Choroid plexus epithelial cell (primary cell): ENCODE measurements around the gene GJA5.

ENCODE experiments used
- DNase-seq: peaks from one replicate; pipeline ENCODE4 v3.0.0-alpha.2; 2010; ENCODE audit warnings: low read depth
- H3K4me3 ChIP-seq: 2 replicates; pipeline ENCODE4 v1.5.1; 2011; ENCODE audit warnings: low read depth, mild to moderate bottlenecking, control low read depth, low read length, moderate library complexity
- TF ChIP-seq, protein P1 (sequence below): conservative IDR thresholded peaks from 2 replicates; pipeline ENCODE4 v1.5.1; 2011; ENCODE audit warnings: low read depth, mild to moderate bottlenecking, control low read depth, inconsistent platforms, low read length, moderate library complexity

Gene GJA5

DNA sequence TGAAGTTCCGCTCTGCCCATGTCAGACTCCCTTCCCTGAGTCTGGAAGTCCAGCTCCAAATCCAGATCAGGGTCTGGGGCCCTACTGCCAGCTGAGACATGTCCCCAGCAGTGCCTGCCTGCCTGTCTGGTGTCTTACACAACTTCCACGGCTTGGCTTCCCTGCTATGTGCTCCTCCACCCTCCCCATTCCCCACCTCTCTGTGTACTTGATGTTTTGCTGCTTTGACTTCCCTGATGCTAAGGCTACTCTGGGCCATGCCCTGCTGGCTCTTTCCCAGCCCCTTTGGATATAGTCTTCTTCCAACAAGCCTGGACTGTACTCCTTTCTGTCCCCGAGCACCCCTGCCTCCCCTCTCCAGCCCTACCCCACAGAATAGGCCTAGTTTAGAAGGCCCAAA, 7.3 kb downstream of the GJA5 start:
- no peak overlapping the region for H3K4me3 ChIP-seq
- TF ChIP-seq, protein P1, sequence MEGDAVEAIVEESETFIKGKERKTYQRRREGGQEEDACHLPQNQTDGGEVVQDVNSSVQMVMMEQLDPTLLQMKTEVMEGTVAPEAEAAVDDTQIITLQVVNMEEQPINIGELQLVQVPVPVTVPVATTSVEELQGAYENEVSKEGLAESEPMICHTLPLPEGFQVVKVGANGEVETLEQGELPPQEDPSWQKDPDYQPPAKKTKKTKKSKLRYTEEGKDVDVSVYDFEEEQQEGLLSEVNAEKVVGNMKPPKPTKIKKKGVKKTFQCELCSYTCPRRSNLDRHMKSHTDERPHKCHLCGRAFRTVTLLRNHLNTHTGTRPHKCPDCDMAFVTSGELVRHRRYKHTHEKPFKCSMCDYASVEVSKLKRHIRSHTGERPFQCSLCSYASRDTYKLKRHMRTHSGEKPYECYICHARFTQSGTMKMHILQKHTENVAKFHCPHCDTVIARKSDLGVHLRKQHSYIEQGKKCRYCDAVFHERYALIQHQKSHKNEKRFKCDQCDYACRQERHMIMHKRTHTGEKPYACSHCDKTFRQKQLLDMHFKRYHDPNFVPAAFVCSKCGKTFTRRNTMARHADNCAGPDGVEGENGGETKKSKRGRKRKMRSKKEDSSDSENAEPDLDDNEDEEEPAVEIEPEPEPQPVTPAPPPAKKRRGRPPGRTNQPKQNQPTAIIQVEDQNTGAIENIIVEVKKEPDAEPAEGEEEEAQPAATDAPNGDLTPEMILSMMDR = no peak
- no peak for DNase-seq

DNA sequence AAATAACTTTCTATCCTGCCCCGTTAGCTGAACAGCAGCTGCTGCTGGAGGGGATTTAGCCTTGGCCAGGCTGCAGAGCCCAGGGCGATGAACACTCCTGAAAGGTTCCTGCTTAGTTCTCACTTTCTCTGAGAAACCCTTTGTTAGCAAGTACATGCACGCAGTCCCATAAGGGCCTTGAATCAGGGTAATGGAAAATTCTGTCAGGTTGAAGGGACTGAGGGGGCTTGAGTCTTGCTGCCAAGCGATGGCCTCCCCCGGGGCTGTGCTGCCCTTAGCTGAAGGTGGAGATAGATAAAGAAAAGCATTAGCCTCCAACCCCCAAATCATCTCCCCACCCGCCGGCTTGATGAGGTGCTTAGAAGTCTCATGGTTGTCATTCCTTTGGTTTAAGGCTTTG, 7.9 kb downstream of the GJA5 start:
- H3K4me3 ChIP-seq = no peak overlapping the region
- no peak for DNase-seq
- TF ChIP-seq, protein P1 = no peak

DNA sequence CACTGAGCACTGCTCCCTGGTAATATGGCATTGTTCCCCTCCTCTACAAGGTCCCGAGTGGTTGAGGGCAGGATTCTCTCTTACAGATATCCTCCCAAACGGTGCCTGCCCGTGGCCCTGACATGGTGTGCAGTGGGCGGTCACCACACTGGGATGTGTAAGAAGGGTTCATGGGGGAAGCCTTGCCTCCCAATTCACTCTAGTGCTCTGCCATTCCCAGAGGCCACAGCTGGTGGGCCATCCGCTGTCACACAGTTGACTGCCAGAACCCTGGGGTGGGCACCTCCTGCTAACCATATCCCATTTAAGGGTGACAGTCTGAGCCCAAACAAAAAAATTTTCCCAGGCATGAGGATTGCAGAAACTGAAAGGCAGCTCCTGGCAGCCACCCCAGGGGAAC, 9.1 kb downstream of the GJA5 start:
- TF ChIP-seq, protein P1 = no peak
- no peak for DNase-seq
- H3K4me3 ChIP-seq = no peak overlapping the region

GRCh38 chr1:147750618-147751217, 9.7 kb downstream of the GJA5 start:
- no peak overlapping the region for H3K4me3 ChIP-seq
- TF ChIP-seq, protein P1 = no peak
- DNase-seq = no peak

GRCh38 chr1:147749792-147750191, 10.6 kb downstream of the GJA5 start:
- TF ChIP-seq, protein P1 = no peak
- no peak for DNase-seq
- no peak overlapping the region for H3K4me3 ChIP-seq

DNA sequence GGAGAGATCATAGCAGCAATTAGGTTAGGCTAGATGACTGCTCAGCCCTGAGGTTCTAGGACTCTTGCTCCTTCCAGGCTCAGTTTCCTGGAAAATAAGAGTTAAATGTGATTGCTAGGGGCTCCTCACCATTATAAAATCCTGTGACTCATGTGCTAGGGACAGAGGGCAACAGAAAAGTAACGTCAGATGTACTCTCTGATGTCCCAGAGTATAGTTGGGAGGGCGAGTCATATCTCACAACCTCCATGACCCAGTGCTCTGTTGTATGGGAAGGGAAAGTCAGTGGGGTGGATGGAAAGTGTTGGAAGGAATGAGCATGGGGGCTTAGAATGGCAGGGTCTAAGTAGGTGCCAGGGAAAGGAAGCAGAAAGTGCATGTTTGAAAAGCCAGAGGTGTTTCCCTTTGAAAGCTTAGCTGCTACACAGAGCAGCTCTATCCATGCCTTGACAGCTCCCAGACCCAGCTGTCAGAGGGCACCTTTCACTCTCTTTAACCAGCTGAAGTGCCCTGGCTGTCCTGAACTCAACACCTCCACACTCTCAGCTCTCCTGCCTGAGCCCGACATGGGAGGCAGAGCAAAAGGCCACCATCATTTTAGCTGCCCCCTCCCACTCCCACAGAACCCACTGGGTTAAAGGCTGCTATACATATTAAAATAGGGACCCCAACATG, 11.6 kb downstream of the GJA5 start:
- no peak overlapping the region for H3K4me3 ChIP-seq
- TF ChIP-seq, protein P1 = no peak
- DNase-seq = no peak

DNA sequence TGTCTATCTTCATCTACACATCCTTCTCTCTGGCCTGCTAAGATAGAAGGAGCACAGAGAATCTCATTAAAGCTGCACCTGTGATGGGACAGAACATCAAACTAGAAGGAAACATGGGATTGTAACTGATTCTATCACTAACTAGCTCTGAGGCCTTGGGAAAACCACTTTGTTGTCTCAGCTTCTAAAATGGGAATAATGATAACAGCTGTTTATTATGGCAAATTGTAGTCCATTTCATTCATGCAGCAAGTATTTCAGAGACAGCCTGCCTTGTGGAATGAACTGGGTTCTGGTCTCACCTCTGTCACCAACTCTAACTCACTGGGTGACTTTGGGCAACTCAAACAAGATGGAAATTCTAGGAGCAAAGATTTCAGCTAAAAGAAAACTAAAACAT, 12.4 kb downstream of the GJA5 start:
- no peak overlapping the region for H3K4me3 ChIP-seq
- DNase-seq = no peak
- TF ChIP-seq, protein P1 = no peak
